ENCODE data around the gene VSX2.

DNA sequence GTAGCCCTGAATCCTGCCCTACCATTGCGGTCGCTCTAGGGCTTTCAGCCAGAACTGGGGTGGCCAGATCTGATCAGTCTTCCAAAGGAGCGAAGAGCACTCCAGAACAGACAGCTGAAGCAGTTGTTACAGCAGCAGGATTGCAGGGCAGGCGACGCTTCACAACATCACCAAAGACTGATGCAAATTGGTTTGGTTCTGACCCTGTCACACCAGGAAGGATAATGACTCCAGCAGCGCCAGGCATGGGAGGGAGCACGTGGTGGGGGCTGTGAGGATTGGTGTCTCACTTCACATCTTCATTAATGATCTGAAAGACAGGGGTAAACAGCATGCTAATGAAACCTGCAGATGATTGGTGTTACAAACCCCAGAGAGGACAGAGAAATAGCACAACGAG lies 30.6 kb upstream of the VSX2 start:
- TF ChIP-seq POLR2A (IDR thresholded peaks at IDR 0.05; ENCODE audit: low read length) (no peak), ZFP36 (IDR thresholded peaks at IDR 0.05; ENCODE audit: borderline replicate concordance, partially characterized antibody) (no peak), HDAC2 (IDR thresholded peaks at IDR 0.05) (no peak), MAFK (IDR thresholded peaks at IDR 0.05; ENCODE audit: partially characterized antibody) (no peak), JUNB (IDR thresholded peaks at IDR 0.05) (no peak), CHD2 (IDR thresholded peaks at IDR 0.05; ENCODE audit: low read length, partially characterized antibody) (no peak), HEYL (CRISPR knock-in tag; IDR thresholded peaks at IDR 0.05) (no peak), BHLHE40 (IDR thresholded peaks at IDR 0.05; ENCODE audit: low read depth, low read length) (no peak)
- TF ChIP-seq, protein P1, sequence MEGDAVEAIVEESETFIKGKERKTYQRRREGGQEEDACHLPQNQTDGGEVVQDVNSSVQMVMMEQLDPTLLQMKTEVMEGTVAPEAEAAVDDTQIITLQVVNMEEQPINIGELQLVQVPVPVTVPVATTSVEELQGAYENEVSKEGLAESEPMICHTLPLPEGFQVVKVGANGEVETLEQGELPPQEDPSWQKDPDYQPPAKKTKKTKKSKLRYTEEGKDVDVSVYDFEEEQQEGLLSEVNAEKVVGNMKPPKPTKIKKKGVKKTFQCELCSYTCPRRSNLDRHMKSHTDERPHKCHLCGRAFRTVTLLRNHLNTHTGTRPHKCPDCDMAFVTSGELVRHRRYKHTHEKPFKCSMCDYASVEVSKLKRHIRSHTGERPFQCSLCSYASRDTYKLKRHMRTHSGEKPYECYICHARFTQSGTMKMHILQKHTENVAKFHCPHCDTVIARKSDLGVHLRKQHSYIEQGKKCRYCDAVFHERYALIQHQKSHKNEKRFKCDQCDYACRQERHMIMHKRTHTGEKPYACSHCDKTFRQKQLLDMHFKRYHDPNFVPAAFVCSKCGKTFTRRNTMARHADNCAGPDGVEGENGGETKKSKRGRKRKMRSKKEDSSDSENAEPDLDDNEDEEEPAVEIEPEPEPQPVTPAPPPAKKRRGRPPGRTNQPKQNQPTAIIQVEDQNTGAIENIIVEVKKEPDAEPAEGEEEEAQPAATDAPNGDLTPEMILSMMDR (IDR thresholded peaks at IDR 0.05): no peak
- TF ChIP-seq, protein P2, sequence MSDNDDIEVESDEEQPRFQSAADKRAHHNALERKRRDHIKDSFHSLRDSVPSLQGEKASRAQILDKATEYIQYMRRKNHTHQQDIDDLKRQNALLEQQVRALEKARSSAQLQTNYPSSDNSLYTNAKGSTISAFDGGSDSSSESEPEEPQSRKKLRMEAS (IDR thresholded peaks at IDR 0.05): no peak
- TF ChIP-seq, protein P3, sequence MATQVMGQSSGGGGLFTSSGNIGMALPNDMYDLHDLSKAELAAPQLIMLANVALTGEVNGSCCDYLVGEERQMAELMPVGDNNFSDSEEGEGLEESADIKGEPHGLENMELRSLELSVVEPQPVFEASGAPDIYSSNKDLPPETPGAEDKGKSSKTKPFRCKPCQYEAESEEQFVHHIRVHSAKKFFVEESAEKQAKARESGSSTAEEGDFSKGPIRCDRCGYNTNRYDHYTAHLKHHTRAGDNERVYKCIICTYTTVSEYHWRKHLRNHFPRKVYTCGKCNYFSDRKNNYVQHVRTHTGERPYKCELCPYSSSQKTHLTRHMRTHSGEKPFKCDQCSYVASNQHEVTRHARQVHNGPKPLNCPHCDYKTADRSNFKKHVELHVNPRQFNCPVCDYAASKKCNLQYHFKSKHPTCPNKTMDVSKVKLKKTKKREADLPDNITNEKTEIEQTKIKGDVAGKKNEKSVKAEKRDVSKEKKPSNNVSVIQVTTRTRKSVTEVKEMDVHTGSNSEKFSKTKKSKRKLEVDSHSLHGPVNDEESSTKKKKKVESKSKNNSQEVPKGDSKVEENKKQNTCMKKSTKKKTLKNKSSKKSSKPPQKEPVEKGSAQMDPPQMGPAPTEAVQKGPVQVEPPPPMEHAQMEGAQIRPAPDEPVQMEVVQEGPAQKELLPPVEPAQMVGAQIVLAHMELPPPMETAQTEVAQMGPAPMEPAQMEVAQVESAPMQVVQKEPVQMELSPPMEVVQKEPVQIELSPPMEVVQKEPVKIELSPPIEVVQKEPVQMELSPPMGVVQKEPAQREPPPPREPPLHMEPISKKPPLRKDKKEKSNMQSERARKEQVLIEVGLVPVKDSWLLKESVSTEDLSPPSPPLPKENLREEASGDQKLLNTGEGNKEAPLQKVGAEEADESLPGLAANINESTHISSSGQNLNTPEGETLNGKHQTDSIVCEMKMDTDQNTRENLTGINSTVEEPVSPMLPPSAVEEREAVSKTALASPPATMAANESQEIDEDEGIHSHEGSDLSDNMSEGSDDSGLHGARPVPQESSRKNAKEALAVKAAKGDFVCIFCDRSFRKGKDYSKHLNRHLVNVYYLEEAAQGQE (IDR thresholded peaks at IDR 0.05): no peak
- TF ChIP-seq, protein P4, sequence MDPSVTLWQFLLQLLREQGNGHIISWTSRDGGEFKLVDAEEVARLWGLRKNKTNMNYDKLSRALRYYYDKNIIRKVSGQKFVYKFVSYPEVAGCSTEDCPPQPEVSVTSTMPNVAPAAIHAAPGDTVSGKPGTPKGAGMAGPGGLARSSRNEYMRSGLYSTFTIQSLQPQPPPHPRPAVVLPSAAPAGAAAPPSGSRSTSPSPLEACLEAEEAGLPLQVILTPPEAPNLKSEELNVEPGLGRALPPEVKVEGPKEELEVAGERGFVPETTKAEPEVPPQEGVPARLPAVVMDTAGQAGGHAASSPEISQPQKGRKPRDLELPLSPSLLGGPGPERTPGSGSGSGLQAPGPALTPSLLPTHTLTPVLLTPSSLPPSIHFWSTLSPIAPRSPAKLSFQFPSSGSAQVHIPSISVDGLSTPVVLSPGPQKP (IDR thresholded peaks at IDR 0.05; ENCODE audit: low read depth, low read length): no peak

Data from A549 (cell line).